ENCODE measurements around the gene DPT.

DNA sequence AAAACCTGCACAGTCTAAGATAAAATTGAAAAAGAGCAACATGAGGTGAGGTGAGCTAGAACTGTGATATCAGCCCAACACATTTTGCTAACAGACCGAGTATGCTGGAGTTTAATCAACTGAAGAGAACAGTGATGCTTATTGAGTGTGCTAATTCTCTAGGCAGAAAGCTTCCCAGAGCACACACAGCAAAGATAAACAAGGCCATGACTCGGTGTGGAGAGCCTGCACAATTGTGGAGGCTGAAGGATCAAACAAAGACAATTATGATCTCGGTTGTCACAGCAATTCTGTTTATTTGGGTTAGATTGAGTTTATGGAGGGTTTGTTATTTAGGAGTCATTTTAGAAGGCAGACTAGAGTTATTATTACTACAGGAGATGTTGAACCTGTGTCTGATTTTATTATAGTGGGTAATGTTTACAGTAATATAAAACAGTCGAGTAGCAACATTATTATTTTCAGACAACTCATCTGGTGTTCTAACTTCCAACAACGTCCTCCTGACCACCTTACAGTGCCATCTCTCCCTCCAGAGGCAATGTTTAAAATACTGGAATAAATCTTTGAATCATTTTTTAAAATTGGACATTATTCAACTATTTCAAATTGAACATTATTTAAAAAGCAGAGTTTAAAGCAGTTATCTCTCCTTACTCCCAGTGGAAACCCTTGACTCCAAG lies 40.2 kb downstream of the DPT start:
- TF ChIP-seq POLR2A (IDR thresholded peaks at IDR 0.05; ENCODE audit: low read length) (no peak), GATA1 (IDR thresholded peaks at IDR 0.05; ENCODE audit: low read depth, low read length) (no peak)
